ENCODE results near the gene CSNK2B. TPM values are rescaled to one million over a fixed set of nuclear protein-coding genes. Genes with fewer than 3 reads are reported as not detected.

CSNK2B gene
- total RNA-seq, 1 donor from 2014 or later = 96.3 TPM

- DNase-seq (ENCODE audit: low spot score) = no peak
- intact Hi-C loops (cut with DNase I) = loop anchor here (2.0 to 10.0 kb wide), 5 partner anchors 86 to 271 kb away; partner anchors contain the start of genes EHMT2 and NEU1
Measured at GRCh38 chr6:31681135-31681671, 15.3 kb downstream of the CSNK2B start.

- intact Hi-C loops (cut with DNase I) = loop anchor here (5.0 to 10.0 kb wide), 3 partner anchors 181 to 269 kb away; partner anchors contain the start of genes EHMT2 and NEU1
- DNase-seq (ENCODE audit: low spot score) = no peak
Measured at GRCh38 chr6:31683591-31683990, 17.7 kb downstream of the CSNK2B start.

DNA sequence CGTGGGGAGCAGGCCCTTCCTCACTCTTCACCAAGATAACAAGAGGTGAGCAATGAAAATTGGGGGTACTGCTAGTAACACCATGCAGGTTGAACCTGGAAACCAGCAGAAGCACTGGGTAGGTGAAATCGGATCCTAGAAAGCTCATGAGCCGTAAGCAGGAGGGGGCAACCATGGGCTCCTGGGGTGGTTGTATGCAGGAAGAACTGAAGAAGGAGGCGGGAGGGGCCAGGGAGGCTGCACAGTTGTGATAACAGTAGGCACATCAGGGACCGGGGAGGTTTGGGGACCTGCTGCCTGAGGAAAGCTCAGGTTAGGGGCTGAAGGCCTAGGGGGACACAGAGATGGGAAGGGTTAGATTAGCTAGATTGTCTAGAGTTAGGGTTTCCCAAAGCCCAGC is 20.6 kb downstream of the CSNK2B start:
- DNase-seq (ENCODE audit: low spot score) = no peak
- intact Hi-C loops (cut with DNase I) = loop anchor here (10.0 kb wide), 1 partner anchor 178 kb away; the partner anchor contains the start of gene NEU1

- intact Hi-C loops (cut with DNase I) = loop anchor here (10.0 kb wide), 1 partner anchor 177 kb away; the partner anchor contains the start of gene NEU1
- DNase-seq (ENCODE audit: low spot score) = no peak
Measured at GRCh38 chr6:31687321-31687720, 21.4 kb downstream of the CSNK2B start.

- intact Hi-C loops (cut with DNase I) = loop anchor here (10.0 kb wide), 1 partner anchor 177 kb away; the partner anchor contains the start of gene NEU1
- no peak for DNase-seq (ENCODE audit: low spot score)
Measured at GRCh38 chr6:31687860-31688693, 22.2 kb downstream of the CSNK2B start.

DNA sequence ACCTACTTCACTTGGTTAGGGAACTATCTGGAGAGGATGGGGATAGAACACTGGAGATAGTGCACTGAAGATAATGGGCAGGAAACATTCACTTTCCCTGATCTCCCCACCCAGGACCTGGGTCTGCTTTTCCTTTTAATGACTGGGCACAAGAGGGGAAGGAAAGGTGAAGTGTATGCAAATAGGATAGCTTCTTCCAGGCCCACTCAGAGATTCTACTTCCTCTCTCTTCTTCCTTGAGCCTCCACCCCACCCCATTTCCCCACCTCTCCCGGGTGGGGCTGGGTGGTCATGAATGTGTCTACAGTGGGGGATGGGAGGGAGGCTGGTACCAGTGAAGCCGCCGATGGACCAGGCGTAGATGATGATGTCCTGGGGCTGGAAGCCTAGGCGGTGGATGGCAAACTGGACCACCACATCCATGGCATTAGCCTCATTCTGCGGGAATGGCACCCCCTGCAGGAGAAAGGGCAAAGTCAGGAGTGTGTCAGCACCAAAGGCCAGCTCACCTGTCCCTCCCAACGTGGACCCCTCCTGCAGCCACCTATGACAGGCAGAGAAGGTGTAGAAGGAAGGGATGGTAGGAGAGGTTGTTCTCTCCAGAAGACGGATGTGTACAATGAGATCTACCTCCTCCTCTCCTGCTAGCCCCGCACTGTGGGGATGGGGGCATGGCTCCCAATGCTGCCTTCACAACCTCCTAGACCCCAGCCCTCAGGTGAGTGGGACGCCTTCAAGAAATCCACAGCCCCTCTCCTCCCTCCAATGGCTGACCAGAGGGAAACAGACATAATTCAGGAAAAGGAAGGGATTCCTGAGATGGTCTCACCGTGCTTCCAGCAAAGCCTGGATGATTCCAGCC is 23.6 kb downstream of the CSNK2B start:
- intact Hi-C loops (cut with DNase I) = loop anchor here (10.0 kb wide), 1 partner anchor 175 kb away; the partner anchor contains the start of gene NEU1
- no peak for DNase-seq (ENCODE audit: low spot score)

DNA sequence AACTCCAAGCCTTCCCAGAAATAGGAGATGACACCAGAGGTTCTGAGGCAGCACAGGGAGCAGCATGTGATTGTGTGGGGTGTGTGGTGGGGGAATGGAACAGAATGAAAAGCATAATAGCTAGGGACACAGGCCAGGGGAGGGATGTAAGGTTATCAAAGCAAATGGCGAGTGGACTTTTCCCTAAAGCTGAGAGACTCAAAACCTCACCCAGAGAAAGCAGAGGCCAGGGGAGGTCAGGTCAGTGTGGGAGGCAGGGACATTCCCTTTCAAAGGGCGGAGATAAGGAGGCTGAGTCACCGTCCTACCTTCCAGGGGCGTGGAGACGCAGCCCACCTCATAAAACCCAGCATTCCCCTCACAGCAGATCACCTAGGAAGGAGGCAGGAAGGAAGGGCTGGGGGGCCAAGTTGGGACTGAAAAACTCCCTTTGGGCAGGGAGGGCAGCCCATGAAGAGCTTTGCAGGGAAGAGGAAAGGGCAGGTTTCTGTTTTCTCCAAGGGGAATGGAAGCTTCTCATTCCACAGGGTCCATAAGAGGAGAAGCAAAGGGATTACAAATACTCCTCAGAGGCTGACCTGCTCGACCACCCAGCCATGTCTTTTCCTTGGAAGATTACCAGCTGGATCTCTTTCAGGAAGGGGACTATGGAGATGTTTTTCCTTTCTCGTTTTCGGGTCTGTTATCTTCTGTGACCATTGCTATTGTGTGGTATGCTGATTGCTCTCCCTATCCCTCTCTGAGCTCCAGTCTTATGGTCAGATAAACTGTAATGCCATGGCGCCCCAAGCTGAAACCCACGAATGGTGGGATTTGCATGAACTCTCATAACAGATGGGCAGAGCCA is 24.6 kb downstream of the CSNK2B start:
- DNase-seq (ENCODE audit: low spot score) = no peak
- intact Hi-C loops (cut with DNase I) = no loop called here

GRCh38 chr6:31691078-31691463 is 25.2 kb downstream of the CSNK2B start:
- intact Hi-C loops (cut with DNase I) = no loop called here
- no peak for DNase-seq (ENCODE audit: low spot score)

- no peak for DNase-seq (ENCODE audit: low spot score)
- intact Hi-C loops (cut with DNase I) = no loop called here
Measured at GRCh38 chr6:31691564-31692108, 25.8 kb downstream of the CSNK2B start.

DNA sequence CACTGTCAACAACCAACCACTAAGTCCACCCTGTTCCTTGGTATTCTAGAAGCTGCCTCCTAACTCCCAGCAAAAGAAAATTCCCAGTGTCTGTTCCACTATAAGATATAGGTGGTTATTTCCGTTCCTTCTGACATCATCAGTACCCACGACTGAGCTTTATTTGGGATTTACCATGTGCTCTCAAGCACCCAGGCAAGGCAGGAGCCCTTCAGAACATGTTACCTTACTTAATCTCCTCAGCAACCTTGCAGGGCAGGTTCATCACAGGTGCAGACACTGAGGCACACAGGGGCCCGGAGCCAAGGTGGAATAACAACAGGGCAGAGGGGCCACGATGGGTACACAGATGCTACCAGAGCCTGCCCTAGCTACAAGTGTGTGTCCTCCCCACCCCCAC is 26.5 kb downstream of the CSNK2B start:
- DNase-seq (ENCODE audit: low spot score) = no peak
- intact Hi-C loops (cut with DNase I) = no loop called here

GRCh38 chr6:31692886-31693285 is 27.0 kb downstream of the CSNK2B start:
- DNase-seq (ENCODE audit: low spot score) = no peak
- intact Hi-C loops (cut with DNase I) = no loop called here

DNA sequence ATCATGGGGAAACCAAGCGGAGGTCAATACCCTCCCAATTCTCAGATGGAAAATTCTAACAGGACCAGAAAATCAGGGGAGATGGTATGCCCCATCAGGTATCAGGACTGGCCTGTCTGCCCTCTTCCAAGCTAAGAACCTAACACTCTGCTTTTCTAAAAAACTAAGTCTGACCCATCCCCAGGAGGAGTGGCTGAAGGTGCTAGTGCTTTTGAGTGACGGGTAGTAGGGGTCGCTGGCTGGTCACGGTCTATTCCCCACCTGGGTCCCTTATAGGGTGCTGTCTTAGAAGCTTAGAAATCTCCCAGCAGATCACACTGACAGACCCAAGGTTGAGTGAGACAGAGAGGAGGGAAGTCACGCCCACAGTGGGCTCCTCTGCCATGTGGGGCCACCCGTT is 27.7 kb downstream of the CSNK2B start:
- no peak for DNase-seq (ENCODE audit: low spot score)
- intact Hi-C loops (cut with DNase I) = no loop called here

- intact Hi-C loops (cut with DNase I) = no loop called here
- no peak for DNase-seq (ENCODE audit: low spot score)
Measured at GRCh38 chr6:31697555-31697954, 31.7 kb downstream of the CSNK2B start.

DNA sequence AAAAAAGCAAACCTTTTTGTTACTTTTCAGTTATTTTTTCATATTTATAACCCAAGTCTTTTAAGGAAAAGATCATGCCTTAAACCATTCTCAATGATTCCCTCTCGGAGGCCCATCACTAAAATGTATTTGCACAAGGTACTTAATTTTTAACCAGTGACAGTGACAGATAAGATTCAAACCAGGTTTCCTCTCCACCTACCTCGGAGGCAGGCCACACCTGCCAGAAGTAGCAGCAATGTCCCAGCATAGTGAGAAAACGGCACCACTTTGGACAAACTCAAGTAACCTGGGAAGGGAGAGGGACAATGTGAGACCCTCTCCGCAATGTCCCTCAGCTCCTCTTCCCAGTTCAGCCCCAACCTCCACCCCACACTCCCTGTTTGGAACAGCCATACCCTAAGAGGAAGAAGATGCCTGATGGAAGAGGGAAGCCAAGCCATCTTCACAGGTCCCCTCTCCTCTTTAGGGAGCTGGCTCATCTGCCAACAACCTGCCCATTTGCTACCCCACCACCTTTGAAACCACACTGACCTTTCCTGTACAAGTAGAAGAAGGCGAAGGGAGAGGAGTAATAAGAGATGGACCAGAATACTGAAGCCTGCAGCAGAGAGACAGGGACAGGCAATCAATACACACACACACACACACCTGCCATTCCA is 35.0 kb downstream of the CSNK2B start:
- intact Hi-C loops (cut with DNase I) = no loop called here
- DNase-seq (ENCODE audit: low spot score) = no peak

GRCh38 chr6:31701666-31702404 is 36.0 kb downstream of the CSNK2B start:
- DNase-seq (ENCODE audit: low spot score) = no peak
- intact Hi-C loops (cut with DNase I) = loop anchor here (2.0 kb wide), 1 partner anchor 27 kb away; the partner anchor contains the start of gene DDAH2

- no peak for DNase-seq (ENCODE audit: low spot score)
- intact Hi-C loops (cut with DNase I) = loop anchor here (2.0 kb wide), 1 partner anchor 26 kb away; the partner anchor contains the start of gene DDAH2
Measured at GRCh38 chr6:31702405-31702818, 36.5 kb downstream of the CSNK2B start.
